Activated gamma-delta T cell (primary cell): ENCODE results near the gene CFAP45.

Experiments used
- DNase-seq: peaks from one replicate; lab custom pipeline; 2025; lab: John Stamatoyannopoulos, UW
- total RNA-seq, 2 donors: gene quantifications; one replicate each; lab custom pipeline; 2026; lab: John Stamatoyannopoulos, UW

Gene CFAP45, protein sequence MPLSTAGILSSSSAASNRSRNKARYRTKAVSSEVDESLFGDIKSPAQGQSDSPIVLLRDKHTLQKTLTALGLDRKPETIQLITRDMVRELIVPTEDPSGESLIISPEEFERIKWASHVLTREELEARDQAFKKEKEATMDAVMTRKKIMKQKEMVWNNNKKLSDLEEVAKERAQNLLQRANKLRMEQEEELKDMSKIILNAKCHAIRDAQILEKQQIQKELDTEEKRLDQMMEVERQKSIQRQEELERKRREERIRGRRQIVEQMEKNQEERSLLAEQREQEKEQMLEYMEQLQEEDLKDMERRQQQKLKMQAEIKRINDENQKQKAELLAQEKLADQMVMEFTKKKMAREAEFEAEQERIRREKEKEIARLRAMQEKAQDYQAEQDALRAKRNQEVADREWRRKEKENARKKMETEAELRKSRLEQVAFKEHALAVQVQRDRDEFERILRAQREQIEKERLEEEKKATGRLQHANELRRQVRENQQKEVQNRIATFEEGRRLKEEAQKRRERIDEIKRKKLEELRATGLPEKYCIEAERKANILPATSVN
- 1.4 to 2.4 reads per million in 2 donors for total RNA-seq

DNA sequence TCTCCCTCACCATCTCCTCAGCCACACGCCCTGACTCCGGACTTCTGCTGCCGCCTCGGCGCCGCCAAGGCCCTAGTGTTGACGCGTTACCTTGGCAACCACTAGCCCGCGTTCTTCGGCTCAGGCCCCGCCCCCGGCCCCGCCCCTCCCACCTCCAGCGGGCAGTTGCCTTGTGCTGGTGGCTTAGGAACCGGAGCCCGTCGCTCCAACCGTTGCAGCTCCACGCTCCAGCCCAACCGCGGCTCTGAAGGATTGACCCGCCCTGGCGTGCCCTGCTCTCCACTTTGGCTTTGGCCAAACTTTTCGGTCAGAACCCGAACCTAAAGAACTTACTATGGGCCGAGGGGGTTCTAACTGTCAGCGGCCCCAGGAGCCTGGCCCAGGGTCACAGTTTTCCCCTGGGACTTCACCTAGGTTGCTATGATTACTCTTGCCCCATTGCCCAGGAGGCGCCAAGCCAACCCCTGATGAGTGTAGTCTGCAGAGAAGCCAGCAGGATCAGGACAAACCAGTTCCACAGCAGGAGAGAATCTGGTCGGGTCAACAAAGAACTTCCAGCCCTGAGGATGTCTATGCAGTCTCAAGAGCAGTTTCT, at the start of gene CFAP45:
TSS of gene CFAP45 (minus strand) at position 80 of the 595 bp plus-strand sequence. CDS start at position 13, 67 bp downstream.
- no peak for DNase-seq

DNA sequence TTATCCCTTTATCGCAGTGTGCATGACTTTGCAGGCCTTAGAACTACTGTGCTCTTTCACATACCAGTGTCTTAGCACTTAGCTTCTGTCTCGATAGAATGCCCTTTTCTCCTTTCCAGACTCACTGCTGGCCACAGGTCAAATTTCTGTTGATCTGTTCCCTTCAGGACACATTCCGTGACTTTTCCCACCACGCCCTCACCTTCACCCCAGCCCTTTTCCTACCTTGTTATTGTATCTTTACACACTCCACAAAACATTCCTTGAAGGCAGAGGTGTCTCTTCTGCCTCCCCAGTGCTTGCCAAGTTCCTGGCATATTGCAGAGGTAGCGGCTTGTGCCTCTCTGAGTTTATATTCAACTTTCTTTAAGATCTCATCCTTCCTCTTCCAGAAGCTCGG, 49.2 kb upstream of the CFAP45 start:
- no peak for DNase-seq

DNA sequence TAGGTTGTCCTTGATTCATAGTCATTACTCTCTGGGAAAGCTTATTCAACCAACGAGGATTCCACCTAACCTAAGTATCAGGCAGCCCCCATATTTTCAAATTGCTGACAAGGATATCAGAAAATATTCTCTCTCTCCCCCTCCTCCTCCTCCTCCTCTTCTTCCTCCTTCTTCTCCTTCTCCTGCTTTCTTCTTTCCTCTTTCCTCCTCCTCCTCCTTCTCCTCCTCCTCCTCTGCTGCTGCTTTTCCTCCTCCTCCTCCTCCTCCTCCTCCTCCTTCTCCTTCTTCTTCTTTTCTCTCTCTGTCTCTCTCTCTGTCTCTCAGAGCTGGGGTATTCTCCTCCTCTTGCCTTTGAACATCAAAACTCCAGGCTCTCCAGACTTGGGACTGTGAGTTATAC, 48.0 kb upstream of the CFAP45 start:
- no peak for DNase-seq

DNA sequence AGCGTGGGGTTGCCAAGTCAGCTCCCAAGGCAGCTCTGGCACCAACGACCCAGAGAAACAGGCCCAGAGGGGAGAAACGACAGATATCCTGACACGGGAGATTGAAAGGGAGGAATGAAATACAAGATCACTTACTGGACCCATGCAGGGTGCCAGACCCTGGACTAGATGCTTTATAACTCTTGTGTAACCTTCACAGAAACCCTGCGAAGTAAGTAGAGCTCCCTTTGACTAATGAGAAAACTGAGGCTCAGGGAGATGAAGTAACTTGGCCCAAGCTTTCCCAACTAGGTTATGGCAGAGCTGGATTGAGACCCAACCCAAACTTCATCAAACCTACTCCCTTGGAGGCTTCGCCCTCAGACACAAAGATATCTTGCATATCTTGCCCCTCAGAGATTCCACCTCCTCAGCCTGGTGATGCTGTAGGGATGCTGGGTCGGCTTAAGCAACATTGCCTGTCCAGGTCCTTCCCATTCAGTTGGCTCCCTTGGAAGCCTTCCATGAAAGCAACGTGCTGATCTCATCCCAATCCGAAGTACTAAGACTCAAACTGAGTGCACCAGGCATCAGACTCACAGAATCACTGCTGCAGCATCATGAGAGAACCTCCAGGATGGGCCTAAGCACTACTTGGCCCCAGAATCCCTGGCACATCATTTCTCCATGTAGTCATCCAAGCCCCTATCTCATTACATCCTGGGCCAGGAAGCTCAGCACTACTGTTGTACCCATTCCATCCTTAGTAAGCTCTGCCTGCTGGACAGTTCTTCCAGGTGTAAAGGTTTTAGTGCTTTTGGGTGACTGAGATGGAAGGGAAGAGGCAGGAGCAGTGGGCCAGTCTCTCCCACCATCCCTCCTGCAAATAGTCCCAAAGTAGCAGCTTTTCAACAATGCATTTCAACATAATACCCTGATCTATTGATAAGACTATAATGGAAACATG, 46.5 kb upstream of the CFAP45 start:
- DNase-seq = no peak

DNA sequence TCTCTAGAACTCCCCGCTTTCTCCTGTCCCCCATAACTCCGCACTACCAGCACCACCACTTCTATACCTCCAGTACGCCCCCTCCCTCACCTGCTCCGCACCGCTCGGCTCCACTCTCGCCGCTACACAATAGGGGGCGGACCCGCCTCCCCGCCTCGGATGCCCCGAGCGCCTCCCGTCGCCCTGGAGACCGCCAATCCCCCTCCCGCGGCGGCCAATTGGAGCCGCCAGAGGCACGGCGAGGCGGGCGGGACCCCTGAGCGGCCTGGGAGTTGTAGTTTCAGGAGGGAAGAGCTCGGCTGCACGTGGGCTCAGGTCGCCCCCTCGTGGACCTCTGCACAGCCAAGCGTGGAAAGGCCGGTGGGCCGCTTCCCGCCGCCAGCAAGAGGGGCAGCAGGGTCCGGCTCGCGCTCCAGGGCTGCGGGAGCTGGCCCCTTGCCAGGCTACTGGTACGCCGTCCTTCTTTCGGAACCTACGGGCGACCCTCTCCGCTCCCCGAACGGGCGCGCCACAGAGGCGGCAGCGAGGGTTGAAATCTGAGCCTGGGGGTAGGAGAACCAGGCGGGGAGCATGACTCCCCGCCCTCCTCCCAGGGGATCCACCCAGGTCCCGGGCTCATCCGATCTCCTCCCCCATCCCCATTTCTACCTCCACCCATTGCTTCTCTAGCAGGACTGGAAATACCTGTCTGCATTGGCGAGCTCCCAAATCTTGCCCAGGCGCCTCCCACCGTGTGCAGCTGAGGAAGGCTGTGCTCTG, 45.7 kb upstream of the CFAP45 start, which contains the start of gene IGSF9:
TSS of gene IGSF9 (minus strand) at position 131 of the 759 bp plus-strand sequence. CDS start 2,159 bp downstream, outside the sequence.
- DNase-seq = peak; percentile 66

DNA sequence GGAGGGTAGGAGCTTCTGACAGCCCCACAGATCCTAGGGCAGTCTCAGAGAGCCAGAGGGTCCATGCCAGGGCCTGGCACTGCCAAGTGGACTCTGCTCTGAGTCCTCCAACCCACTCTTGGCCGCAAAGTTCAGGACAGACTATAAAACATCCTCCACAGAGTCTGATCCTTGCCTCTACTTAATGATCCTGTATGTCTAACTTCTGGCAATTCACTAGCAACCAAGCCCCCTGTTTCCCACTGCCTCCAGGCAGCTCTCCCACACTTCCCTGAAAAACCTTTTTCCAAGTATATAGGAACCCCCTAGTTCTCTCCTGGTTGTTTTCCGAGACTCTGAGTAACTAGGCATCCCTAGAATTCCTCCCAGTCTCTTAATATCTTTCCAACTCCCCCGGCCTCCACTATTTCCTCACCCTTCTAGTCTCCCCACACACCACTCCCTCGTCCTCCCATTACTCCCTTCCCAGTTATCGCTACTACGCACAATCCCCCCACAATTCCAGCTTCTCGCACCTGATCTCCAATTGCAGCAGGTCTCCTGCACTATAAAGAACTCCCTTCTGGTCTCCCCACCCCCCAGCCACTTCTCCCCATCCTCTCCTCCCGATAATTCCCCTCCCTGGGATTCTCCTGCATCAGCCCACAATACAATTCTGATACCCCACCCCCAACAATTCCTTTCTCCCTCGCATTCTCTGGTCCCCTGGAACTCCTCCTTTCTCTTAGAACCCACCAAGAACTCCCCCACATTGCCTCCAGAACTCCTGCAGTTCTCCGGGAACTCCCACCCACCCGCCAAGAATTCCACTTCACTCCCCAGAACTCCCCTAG, 44.9 kb upstream of the CFAP45 start:
- DNase-seq = no peak

DNA sequence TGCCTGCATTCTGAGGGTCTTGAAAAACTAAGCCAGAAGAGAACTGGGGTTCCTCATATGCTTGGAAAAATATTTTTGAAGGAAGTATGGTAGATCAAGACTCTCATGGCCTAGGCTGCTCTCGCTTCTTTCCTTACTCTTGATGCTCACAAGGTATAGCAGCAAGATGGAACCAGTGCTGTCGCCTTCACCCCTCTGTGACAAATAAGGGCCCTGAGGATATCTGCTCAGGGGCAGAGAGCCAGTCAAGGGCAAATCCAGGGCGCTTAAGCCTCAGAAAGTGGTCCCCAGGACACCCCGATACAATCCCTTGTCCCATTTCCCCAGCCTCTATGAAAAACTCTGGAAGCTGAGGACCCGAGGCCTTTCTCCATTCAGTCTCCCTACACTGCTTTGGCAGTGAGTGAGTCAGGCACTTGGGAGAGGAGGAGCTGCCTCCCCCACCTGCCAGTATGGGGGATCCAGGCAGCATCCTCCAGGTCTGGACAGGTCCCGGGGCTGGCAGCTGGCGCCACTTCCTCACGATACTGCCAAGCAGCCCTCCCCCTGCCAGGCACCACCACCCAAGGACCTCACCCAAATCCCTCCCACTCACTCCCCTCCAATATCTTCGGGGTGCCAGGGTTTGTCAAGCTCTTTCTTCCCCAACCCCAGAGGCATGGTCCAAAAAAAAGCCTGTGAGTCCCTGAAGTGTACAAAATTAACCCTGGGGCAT, 44.1 kb upstream of the CFAP45 start:
- DNase-seq = no peak

DNA sequence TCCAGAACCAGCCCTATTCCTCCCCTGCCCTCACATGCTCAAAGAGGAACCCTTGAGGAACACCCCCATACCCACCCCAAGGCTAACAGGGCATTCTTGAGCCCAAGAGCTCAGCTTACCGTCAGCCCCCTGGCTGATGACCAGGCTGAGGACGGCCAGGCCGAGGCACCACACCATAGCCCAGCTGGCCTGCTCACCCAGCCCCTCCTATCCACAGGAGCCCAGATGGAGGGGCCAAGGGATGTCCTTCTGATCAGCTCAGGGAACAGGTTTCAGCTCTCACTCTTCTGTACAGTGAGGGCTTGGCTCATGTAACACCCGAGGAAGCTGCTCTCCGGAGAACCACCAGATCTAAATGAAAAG, 43.3 kb upstream of the CFAP45 start:
- no peak for DNase-seq

DNA sequence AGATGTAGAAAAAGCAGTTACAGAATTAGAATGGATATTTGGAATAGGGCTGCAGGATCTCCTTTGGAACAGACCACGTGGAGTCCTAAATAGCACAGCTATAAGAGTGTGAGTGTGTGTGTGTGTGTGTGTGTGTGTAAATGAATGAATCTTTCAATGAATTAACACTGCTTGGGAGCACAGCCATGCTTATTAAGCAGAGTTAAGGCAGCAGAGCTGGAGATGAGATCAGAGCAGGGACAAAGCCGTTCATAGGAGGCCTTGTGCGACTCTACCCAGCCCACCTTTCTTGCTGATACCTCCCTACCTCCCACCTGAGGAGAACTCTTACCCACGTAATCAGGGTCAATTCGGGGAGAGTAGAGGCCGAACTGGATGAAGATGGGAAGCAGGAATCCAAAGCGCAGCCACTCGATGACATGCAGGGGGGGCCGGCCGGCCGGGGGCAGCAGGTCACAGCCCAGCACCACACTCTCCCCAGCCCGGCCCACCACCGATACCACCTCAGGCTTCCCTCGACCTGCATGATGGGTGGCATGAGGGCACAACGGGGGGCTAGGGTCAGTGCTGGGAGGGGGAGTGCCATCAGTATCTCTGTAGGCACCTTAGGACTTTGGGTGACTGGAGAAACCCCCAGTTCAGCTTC, 42.8 kb upstream of the CFAP45 start:
- no peak for DNase-seq

DNA sequence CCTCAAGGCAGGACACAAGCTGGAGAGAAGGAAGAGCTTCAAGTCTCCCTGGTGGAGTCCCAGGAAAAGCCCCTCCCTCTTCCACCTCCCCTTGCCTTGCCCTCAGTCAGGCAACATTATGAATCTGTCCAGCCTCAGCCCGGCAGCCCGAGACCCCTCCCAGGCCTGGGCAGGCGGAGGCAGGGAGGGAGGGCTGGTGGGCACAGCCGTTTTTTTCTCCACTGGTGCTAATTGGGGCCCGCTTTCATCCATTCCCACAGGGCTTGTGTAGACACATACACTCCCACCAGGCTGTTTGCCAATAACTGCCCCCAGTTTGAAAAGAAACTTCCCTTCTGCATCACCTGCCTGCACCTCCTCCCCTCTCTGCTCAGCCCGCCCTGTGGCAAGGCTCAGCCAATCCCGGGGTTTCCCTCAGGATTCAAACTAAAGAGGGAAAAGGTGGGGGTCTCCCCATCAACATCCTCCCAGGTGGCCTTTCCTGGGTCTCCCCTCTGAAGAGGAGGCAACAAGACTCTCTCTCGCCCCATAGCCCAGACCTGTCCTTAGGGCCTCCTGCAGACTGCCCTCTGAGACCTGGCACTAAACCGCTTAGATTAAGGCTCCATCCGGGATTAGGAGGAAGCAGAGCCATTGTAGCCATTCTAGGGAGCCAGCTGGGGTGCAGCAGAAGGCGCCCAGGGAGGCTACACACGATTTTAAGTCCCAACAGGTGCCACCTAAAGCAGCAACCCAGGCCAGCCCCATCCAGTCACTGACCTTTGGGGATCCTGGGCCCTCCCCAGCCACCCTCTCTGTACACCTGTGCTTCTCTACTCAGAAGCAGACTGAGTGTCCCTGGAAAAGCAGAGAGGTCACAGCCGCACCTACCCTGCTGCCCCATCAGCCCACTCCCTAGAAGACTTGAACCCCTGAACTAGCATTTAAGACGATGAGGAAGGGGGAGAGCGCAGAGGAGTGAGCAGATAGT, 41.9 kb upstream of the CFAP45 start:
- DNase-seq = no peak

DNA sequence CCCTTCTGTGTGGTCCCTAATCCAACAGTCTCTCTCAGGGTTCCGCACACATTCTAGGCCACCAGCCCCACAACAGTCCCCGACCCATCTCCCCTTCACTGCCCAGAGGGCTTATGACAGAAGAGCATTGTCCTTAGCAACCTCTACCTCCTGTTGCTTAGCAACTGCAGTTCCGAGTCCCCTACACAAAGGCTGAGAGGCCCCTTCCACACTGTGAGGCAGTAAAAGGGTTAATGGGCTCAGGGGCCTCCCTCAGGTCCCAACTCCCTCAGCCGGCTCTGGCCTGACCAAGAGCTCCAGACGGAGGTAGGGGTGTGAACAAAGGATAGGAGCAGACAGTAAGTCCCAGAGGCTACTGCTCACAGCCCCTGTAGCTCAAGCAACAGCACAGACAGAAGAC, 41.2 kb upstream of the CFAP45 start:
- DNase-seq = no peak

DNA sequence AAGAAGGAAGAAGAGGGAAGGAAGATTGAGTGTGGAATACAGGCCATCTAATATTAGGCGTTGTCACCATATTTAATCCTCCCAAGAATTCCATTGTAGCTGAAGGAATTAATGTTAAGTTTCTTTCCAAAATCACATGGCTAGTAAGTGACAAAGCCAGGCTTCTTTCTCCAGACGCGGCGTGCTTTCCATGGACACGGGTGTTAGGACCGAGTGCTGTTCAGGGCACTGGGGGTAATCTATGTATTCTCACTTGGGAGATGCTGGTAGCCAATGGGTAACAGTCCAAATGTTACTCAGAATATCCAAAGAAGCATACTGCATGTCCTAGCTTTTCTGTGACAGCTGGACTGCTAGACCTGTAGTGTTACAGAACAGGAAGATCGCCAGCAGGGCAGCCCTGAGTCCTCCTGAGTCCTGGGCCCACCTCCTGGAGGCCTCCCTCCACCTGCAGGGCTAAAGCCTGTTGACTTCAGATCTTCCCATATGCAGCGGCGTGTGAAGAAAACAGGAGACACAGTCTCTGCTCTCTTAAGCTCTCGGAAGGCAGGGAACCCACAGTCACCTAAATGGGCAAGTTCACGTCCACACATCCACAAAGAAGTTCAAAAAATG, 40.1 kb upstream of the CFAP45 start:
- no peak for DNase-seq

DNA sequence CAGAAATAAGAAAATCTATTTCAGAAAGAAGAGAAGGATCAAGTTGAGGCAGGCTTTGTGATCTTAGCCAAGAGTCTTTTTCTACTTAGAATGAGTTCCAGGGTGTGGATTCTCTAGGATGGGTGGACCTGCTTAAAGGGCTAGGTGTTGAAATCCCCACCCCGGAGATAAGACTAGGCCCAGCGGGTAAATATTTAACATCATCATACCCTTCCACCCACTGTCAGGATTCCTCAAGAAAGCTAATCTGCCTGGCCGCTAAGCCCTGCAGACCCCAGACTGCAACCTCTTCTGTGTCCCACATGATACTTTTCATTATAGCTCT, 39.7 kb upstream of the CFAP45 start:
- no peak for DNase-seq

DNA sequence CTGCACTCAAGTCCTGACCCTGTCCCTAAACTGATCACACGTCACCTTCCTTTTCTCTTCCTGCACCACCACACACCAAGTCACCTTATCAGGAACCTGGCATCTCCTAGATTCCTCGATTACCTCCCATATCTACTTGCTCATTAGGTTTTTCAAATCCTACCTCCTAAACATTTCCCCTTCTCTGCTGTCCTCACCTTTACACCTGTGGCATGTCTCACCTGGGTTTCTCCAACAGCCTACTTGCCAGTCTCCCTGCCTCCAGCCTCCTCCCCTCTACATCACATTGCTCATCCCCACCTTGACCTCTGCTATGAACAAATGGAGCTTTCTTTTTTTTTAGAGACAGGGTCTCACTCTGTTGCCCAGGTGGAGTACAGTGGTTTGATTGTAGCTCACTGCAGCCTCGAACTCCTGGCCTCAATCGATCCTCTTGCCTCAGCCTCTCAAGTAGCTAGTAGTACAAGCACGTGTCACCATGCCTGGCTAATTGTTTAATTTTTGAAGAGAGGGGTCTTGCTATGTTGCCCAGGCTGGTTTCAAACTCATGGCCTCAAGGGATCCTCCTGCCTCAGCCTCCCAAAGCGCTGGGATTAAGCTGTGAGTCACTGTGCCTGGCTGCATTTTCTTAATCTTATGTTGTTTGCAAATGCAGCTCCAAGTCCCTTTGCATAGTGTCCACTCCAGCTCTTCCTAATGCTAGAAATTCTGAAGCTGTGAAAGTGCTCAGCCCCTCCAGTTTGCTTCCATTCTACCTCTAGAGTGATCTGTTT, 39.1 kb upstream of the CFAP45 start:
- DNase-seq = no peak

DNA sequence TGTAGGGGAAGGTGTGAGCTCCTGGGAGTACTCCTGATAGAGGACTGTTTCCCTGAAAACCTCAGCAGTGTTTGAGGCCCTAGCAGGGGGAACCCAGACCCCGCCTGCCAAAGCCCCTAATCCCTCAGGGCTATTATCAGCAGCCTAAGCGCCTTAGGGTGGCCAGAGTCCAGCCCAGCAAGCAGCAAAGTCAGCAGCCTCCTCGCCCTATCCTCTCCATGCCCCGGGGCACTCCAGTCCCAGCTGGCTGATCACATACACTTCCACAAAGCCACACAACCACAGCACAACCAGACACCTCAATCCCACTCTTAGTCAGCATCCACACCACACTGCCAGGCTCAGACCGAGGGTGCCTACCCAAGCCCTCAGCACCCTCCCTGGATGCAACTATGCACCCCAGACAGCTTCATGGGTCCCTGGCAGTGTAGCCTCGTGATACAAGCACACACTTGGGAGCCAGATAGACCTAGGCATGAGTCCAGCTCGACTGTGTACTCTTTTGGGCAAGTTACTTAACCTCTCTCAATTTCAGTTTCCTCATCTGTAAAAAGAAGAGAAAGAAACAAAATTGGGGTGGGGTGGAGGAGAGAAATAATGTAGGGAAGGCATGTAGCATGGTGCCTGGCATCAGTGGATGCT, 38.4 kb upstream of the CFAP45 start:
- DNase-seq = no peak

DNA sequence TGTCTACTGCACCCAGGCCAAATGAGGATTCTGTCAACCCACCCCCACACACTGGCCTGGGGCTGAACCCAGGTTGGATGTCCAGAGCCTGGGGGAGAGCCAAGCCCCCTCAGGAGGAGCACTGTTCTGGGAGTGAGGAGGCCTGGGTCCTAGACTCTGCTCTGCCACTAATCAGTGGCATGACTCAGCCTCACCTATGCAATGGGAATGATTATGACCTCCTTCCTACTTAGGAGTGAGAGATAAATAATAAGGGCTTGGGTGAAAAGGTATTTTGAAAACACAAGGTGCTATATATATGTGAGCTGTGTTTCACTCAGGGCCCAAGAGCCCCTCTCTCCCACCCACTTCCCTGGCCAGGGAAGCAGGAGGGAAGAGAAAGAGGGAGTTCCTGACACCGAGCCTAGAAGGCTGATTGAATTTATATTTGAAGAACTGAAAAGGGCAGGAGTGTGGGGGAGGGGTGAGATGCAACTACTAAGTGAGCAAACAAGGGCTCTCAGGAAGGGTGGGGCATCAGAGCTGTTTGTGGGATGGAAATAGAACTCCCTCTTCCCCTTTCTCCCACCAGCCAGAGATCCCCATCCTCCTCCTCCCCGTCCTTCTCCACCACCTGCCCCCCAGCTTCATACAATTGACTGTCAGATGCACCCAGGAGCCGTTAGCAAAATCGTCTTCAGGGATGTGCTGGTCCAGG, 37.2 kb upstream of the CFAP45 start:
- no peak for DNase-seq
